ENCODE data around the gene DCTN2. TPM values are rescaled to one million over a fixed set of nuclear protein-coding genes. Genes with fewer than 3 reads are reported as not detected.

The DCTN2 gene
- total RNA-seq (2014; rRNA removed; shearing (Covaris generic)) (61.8 and 68.4 TPM in 2 replicates), total RNA-seq (2022) (97.2 and 98.9 TPM in 2 replicates), Bru-seq, nascent RNA (percentile 76 among the genes with signal in this experiment), BruChase-seq, experiment 1, labeled RNA remaining after a 6-hour chase (percentile 85 among the genes with signal in this experiment), BruChase-seq, experiment 2, labeled RNA remaining after a 2-hour chase (percentile 79 among the genes with signal in this experiment)
- long read RNA-seq, transcript DCTN2-209 (14 exons, 2,061 nt), result major isoform, 71 of 161 reads
- long read RNA-seq, partial matches to known transcripts, result 1 of 161 reads
- long read RNA-seq, other reads (novel, unspliced or antisense), result 88 of 161 reads

DNA sequence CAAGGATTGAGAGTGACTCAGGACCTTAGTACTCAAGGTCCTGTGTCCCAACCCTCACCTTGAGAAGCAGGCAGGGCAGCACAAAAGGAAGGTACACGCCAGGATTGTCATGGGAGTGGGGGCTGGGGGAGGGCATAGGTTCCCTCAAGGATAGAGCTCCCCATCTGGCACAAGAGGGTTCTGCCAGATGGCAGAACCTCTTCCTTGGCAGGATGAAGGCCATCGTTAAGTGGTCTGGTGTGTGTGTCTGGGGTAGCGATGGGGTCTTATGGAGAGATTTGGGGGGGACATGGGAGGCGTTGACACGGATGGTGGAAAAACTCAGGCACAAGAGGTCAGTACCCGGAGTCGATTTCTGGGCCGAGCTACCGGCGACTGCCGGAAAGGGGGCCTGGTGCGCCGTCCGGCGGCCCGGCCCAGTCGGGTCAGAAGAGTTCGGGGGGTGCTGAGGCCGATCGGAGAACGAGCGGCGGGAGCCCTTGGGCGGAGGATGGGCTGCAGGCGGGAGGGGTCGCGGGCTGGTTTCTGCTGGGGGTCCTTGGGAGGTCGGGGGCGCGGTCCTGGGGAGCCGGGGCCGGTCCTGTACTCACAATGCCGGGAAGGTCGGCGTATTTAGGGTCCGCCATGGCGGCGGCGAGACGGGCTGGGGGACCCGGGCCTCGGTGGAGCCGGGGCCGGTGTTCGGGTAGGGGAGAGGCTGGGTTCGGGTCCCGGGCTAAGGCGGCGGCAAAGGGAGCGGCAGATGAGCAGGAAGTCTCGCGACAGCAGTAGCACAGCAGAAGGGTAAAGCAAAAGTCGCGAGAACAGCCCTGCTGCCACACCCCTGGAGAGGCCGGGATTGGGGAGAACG is at the start of gene DCTN2:
Gene DCTN2, minus strand, starts transcription at position 755 of the 850 bp plus-strand sequence. Its CDS starts 129 bp downstream, at position 626.
- no peaks in the 10 kb centered on the region for H3K9me2 ChIP-seq (ENCODE audit: insufficient read depth, low read length)
- intact Hi-C loops (cut with micrococcal nuclease; ENCODE audit: unreplicated experiment), result loop anchor here (2.0 kb wide), 1 partner anchor 24 kb away; the partner anchor contains the start of gene MBD6
- peaks cover 16% of the 10 kb centered on the region; the same call in 1 of the 2 replicates for H3K79me2 ChIP-seq (ENCODE audit: insufficient read depth, low read depth, low read length)
- peak; percentile 97 for DNase-seq (ENCODE audit: low spot score)
- no TSS peak for BruUV-seq (replicated peaks)
- POLR2A ChIA-PET, result interaction anchor here (0.5 to 1.4 kb wide), 8 partner anchors 9 to 195 kb away, joined by 3 to 5 read pairs (median 4); partner anchors contain the start of gene DDIT3
- CTCF ChIA-PET (ENCODE audit: unreplicated experiment), result interaction anchor here (0.5 to 0.6 kb wide), 2 partner anchors 91 to 196 kb away, joined by 3 to 4 read pairs; partner anchors contain the start of gene INHBE
- no peaks in the 10 kb centered on the region for H4K20me1 ChIP-seq (ENCODE audit: insufficient read depth, low read length)
- H3K36me3 ChIP-seq (ENCODE audit: insufficient read depth, low read length), result no peaks in the 10 kb centered on the region
- H3K4me3 ChIP-seq (ENCODE audit: low read depth, low read length, poor library complexity, severe bottlenecking), result peak within 1 kb of the TSS; percentile 86
- H2AFZ ChIP-seq (ENCODE audit: low read length), result peak within 1 kb of the TSS; percentile 90
- H3K9me3 ChIP-seq (ENCODE audit: low read length), result no peaks in the 10 kb centered on the region
- TF ChIP-seq EZH2phosphoT487 (IDR thresholded peaks at IDR 0.05; ENCODE audit: borderline replicate concordance, low read depth, low read length), result no peak
- TF ChIP-seq, protein P1, sequence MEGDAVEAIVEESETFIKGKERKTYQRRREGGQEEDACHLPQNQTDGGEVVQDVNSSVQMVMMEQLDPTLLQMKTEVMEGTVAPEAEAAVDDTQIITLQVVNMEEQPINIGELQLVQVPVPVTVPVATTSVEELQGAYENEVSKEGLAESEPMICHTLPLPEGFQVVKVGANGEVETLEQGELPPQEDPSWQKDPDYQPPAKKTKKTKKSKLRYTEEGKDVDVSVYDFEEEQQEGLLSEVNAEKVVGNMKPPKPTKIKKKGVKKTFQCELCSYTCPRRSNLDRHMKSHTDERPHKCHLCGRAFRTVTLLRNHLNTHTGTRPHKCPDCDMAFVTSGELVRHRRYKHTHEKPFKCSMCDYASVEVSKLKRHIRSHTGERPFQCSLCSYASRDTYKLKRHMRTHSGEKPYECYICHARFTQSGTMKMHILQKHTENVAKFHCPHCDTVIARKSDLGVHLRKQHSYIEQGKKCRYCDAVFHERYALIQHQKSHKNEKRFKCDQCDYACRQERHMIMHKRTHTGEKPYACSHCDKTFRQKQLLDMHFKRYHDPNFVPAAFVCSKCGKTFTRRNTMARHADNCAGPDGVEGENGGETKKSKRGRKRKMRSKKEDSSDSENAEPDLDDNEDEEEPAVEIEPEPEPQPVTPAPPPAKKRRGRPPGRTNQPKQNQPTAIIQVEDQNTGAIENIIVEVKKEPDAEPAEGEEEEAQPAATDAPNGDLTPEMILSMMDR (conservative IDR thresholded peaks at IDR 0.05; ENCODE audit: low read length), result peak; percentile 40
- H3K4me1 ChIP-seq (ENCODE audit: insufficient read depth, low read length, poor library complexity, severe bottlenecking), result peaks cover 23% of the 10 kb centered on the region
- peak within 1 kb of the TSS; percentile 11 for H3K27ac ChIP-seq (ENCODE audit: low read depth, low read length, poor library complexity, severe bottlenecking)
- peak within 1 kb of the TSS; percentile 71 for H3K4me2 ChIP-seq (ENCODE audit: low read length)

DNA sequence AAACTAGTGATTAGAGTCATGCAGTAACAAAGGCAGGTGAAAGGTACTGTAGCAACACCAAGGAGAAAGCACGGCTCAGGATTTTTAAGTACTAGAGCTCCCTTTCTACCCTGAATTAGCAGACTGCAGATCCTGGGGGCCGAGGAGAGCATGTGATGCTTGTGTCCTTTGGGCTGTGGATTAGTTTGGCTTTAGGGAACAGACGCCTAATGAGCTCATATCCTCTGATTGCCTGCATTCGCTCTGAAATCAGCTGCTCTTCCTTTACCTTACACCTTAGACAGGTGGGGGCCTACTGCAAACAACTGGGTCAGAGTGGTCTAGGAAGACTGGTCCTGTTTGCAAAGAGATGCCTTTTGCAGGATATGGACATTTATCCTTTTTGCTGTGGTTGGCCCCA is 46.2 kb upstream of the DCTN2 start:
- H3K4me2 ChIP-seq (ENCODE audit: low read length), result peak overlapping the region; percentile 99; the same call in 1 of the 2 replicates
- H3K36me3 ChIP-seq (ENCODE audit: insufficient read depth, low read length), result peaks cover 30% of the 10 kb centered on the region
- H3K9me2 ChIP-seq (ENCODE audit: insufficient read depth, low read length), result no peaks in the 10 kb centered on the region
- H3K79me2 ChIP-seq (ENCODE audit: insufficient read depth, low read depth, low read length), result peaks cover 11% of the 10 kb centered on the region; the same call in 1 of the 2 replicates
- no peak overlapping the region for H3K4me3 ChIP-seq (ENCODE audit: low read depth, low read length, poor library complexity, severe bottlenecking)
- no peaks in the 10 kb centered on the region for H3K9me3 ChIP-seq (ENCODE audit: low read length)
- H3K27ac ChIP-seq (ENCODE audit: low read depth, low read length, poor library complexity, severe bottlenecking), result no peak overlapping the region
- no peak overlapping the region for H2AFZ ChIP-seq (ENCODE audit: low read length)
- peaks cover 18% of the 10 kb centered on the region for H3K4me1 ChIP-seq (ENCODE audit: insufficient read depth, low read length, poor library complexity, severe bottlenecking)
- TF ChIP-seq, protein P1 (conservative IDR thresholded peaks at IDR 0.05; ENCODE audit: low read length), result no peak
- no peak for TF ChIP-seq EZH2phosphoT487 (IDR thresholded peaks at IDR 0.05; ENCODE audit: borderline replicate concordance, low read depth, low read length)
- no TSS peak for BruUV-seq (replicated peaks)
- DNase-seq (ENCODE audit: low spot score), result no peak
- intact Hi-C loops (cut with micrococcal nuclease; ENCODE audit: unreplicated experiment), result no loop called here
- ChIA-PET POLR2A (interaction anchor here (0.7 to 1.3 kb wide), 3 partner anchors 8 to 137 kb away, joined by 3 read pairs; no protein-coding TSS in a partner anchor), CTCF (ENCODE audit: unreplicated experiment) (no interaction called here)
- H4K20me1 ChIP-seq (ENCODE audit: insufficient read depth, low read length), result no peaks in the 10 kb centered on the region
